OCI-LY7 (cell line): ENCODE results near the gene GNAQ. TPM values are rescaled to one million over a fixed set of nuclear protein-coding genes. Genes with fewer than 3 reads are reported as not detected.

ENCODE experiments used
- BruUV-seq: library from RNA; stranded (reverse); fragments of 400-500 nt; replicated peaks from 2 replicates; lab custom pipeline; 2021; lab: Mats Ljungman, UMichigan
- CTCF ChIA-PET: fragments of 300-600 bp; sonication (Branson Sonifier 250); formaldehyde crosslinking; loops from one replicate; lab custom pipeline; 2022; ENCODE audit warnings: antibody characterized with exemption; ENCODE audit not compliant: unreplicated experiment; lab: Charles Lee
- POLR2A ChIA-PET: fragments of 300-600 bp; sonication (Branson Sonifier 250); formaldehyde crosslinking; loops from one replicate; lab custom pipeline; 2022; ENCODE audit warnings: antibody characterized with exemption; lab: Charles Lee
- DNase-seq: peaks from one replicate; pipeline ENCODE4 v3.0.0-alpha.2; 2015; ENCODE audit warnings: low spot score
- H2AFZ ChIP-seq: fragments of 200-600 bp; sonication (generic), shearing (Covaris generic); 2 replicates; pipeline ENCODE4 v1.6.1; 2014; ENCODE audit warnings: mild to moderate bottlenecking, antibody characterized with exemption, low read length, moderate library complexity
- H3K27ac ChIP-seq: fragments of 200-600 bp; sonication (generic); 2 replicates; pipeline ENCODE4 v1.5.1; 2014; ENCODE audit warnings: mixed run types, low read depth, mild to moderate bottlenecking, moderate library complexity, low read length, inconsistent platforms; ENCODE audit not compliant: poor library complexity, severe bottlenecking
- H3K36me3 ChIP-seq: fragments of 200-600 bp; sonication (generic); 2 replicates; pipeline ENCODE4 v1.6.1; 2014; ENCODE audit warnings: mild to moderate bottlenecking, antibody characterized with exemption, low read length, moderate library complexity, mixed read lengths; ENCODE audit not compliant: insufficient read depth
- H3K4me1 ChIP-seq: fragments of 200-600 bp; sonication (generic); 2 replicates; pipeline ENCODE4 v1.5.1; 2014; ENCODE audit warnings: mild to moderate bottlenecking, low read length; ENCODE audit not compliant: insufficient read depth, poor library complexity, severe bottlenecking
- H3K4me2 ChIP-seq: fragments of 200-600 bp; sonication (generic); 2 replicates; pipeline ENCODE4 v1.6.1; 2014; ENCODE audit warnings: mild to moderate bottlenecking, low read length
- H3K4me3 ChIP-seq: fragments of 200-600 bp; sonication (generic); 2 replicates; pipeline ENCODE4 v1.5.1; 2014; ENCODE audit warnings: mild to moderate bottlenecking, low read depth, low read length; ENCODE audit not compliant: poor library complexity, severe bottlenecking
- H3K79me2 ChIP-seq: fragments of 200-600 bp; sonication (generic); 2 replicates; pipeline ENCODE4 v1.6.1; 2016; ENCODE audit warnings: low read depth, mild to moderate bottlenecking, low read length, moderate library complexity, mixed read lengths; ENCODE audit not compliant: insufficient read depth
- H3K9me2 ChIP-seq: fragments of 200-600 bp; sonication (generic); 2 replicates; pipeline ENCODE4 v1.6.1; 2016; ENCODE audit warnings: mild to moderate bottlenecking, low read length, mixed read lengths; ENCODE audit not compliant: insufficient read depth
- H3K9me3 ChIP-seq: fragments of 200-600 bp; sonication (generic); 2 replicates; pipeline ENCODE4 v1.6.1; 2014; ENCODE audit warnings: mild to moderate bottlenecking, mixed run types, low read length, mixed read lengths
- H4K20me1 ChIP-seq: fragments of 200-600 bp; sonication (generic); 2 replicates; pipeline ENCODE4 v1.6.1; 2014; ENCODE audit warnings: mild to moderate bottlenecking, antibody characterized with exemption, low read length, moderate library complexity, mixed read lengths; ENCODE audit not compliant: insufficient read depth
- EZH2phosphoT487 ChIP-seq: fragments of 200-600 bp; sonication (generic); IDR thresholded peaks from 2 replicates; pipeline ENCODE4 v1.6.1; 2018; ENCODE audit warnings: low read depth, borderline replicate concordance, mild to moderate bottlenecking, mixed run types, antibody characterized with exemption, low read length, moderate library complexity, mixed read lengths
- intact Hi-C: fragments of 100-400 bp; cut with micrococcal nuclease; formaldehyde crosslinking; loops from one replicate; pipeline ENCODE4 v1.10.0; 2022; ENCODE audit not compliant: unreplicated experiment
- total RNA-seq, 2 experiments: library from RNA; depleted of rRNA in 1 of 2; stranded (reverse); fragments of >200 nt in 1 of 2; shearing (Covaris generic) in 1 of 2; gene quantifications; 2 replicates each; pipeline ENCODE4 v1.2.3, GENCODE V29; 2014 to 2022
- TF ChIP-seq, protein P1 (sequence below): fragments of 200-600 bp; sonication (generic); conservative IDR thresholded peaks from 2 replicates; pipeline ENCODE4 v1.5.1; 2014; ENCODE audit warnings: mild to moderate bottlenecking, antibody characterized with exemption, low read length, moderate library complexity, mixed read lengths

GNAQ gene
- total RNA-seq, 2 experiments from 2014 or later: not detected

DNA sequence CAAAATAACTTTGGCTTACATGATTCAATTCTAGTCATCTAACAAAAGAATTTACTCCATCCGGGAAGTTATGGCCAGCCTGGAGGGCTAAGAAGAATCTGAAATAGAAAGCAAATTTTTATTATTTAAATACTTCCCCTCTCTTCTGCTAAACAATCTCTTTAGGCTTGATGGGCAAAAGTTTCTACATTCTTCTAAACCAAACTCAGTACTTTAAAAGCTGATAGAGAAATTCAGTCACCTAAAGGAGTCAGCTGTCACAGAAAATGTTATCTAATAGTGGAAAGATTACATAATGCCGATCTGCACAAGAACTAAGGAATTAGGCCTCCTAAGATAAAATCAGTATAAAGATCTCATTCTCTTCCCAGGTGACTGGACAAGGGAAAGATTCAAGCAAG is 32.4 kb downstream of the GNAQ start:
- DNase-seq: no peak
- BruUV-seq: no TSS peak
- no peak overlapping the region for H3K4me3 ChIP-seq
- CTCF ChIA-PET: no interaction called here
- intact Hi-C loops: no loop called here
- no peak overlapping the region for H3K27ac ChIP-seq
- H3K4me1 ChIP-seq: no peaks in the 10 kb centered on the region
- H2AFZ ChIP-seq: no peak overlapping the region
- no peaks in the 10 kb centered on the region for H4K20me1 ChIP-seq
- no peaks in the 10 kb centered on the region for H3K9me2 ChIP-seq
- POLR2A ChIA-PET: no interaction called here
- H3K79me2 ChIP-seq: no peaks in the 10 kb centered on the region
- TF ChIP-seq, protein P1, sequence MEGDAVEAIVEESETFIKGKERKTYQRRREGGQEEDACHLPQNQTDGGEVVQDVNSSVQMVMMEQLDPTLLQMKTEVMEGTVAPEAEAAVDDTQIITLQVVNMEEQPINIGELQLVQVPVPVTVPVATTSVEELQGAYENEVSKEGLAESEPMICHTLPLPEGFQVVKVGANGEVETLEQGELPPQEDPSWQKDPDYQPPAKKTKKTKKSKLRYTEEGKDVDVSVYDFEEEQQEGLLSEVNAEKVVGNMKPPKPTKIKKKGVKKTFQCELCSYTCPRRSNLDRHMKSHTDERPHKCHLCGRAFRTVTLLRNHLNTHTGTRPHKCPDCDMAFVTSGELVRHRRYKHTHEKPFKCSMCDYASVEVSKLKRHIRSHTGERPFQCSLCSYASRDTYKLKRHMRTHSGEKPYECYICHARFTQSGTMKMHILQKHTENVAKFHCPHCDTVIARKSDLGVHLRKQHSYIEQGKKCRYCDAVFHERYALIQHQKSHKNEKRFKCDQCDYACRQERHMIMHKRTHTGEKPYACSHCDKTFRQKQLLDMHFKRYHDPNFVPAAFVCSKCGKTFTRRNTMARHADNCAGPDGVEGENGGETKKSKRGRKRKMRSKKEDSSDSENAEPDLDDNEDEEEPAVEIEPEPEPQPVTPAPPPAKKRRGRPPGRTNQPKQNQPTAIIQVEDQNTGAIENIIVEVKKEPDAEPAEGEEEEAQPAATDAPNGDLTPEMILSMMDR: no peak
- TF ChIP-seq EZH2phosphoT487: no peak
- no peak overlapping the region for H3K4me2 ChIP-seq
- no peaks in the 10 kb centered on the region for H3K36me3 ChIP-seq
- no peaks in the 10 kb centered on the region for H3K9me3 ChIP-seq

- no peak overlapping the region for H3K4me3 ChIP-seq
- BruUV-seq: no TSS peak
These were observed 33.9 kb downstream of the GNAQ start for GRCh38 chr9:77997611-77998284.

GRCh38 chr9:77996696-77997095 is 34.9 kb downstream of the GNAQ start:
- ChIA-PET POLR2A (no interaction called here), CTCF (no interaction called here)
- H3K4me3 ChIP-seq: no peak overlapping the region
- H3K36me3 ChIP-seq: no peaks in the 10 kb centered on the region
- no peaks in the 10 kb centered on the region for H3K4me1 ChIP-seq
- BruUV-seq: no TSS peak
- no peaks in the 10 kb centered on the region for H3K9me2 ChIP-seq
- DNase-seq: no peak
- intact Hi-C loops: no loop called here
- no peak overlapping the region for H3K4me2 ChIP-seq
- H4K20me1 ChIP-seq: no peaks in the 10 kb centered on the region
- no peak overlapping the region for H3K27ac ChIP-seq
- no peaks in the 10 kb centered on the region for H3K79me2 ChIP-seq
- no peak overlapping the region for H2AFZ ChIP-seq
- no peak for TF ChIP-seq EZH2phosphoT487
- TF ChIP-seq, protein P1: no peak
- H3K9me3 ChIP-seq: no peaks in the 10 kb centered on the region

More at GRCh38 chr9:77997611-77998284, 33.9 kb downstream of the GNAQ start:
- no peaks in the 10 kb centered on the region for H4K20me1 ChIP-seq
- no peaks in the 10 kb centered on the region for H3K9me2 ChIP-seq
- H3K79me2 ChIP-seq: no peaks in the 10 kb centered on the region
- no peak overlapping the region for H2AFZ ChIP-seq
- no peaks in the 10 kb centered on the region for H3K4me1 ChIP-seq
- intact Hi-C loops: no loop called here
- no peak overlapping the region for H3K27ac ChIP-seq
- POLR2A ChIA-PET: no interaction called here
- H3K4me2 ChIP-seq: no peak overlapping the region
- no peaks in the 10 kb centered on the region for H3K36me3 ChIP-seq
- TF ChIP-seq, protein P1: no peak
- no peak for TF ChIP-seq EZH2phosphoT487
- CTCF ChIA-PET: no interaction called here
- DNase-seq: no peak
- no peaks in the 10 kb centered on the region for H3K9me3 ChIP-seq
